ENCODE measurements around the gene FMR1NB. TPM values are rescaled to one million over a fixed set of nuclear protein-coding genes. Genes with fewer than 3 reads are reported as not detected.

The FMR1NB gene, protein sequence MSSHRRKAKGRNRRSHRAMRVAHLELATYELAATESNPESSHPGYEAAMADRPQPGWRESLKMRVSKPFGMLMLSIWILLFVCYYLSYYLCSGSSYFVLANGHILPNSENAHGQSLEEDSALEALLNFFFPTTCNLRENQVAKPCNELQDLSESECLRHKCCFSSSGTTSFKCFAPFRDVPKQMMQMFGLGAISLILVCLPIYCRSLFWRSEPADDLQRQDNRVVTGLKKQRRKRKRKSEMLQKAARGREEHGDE
- not detected in 5 replicates for total RNA-seq (2022; extraction: Qiagen RNA extraction)

DNA sequence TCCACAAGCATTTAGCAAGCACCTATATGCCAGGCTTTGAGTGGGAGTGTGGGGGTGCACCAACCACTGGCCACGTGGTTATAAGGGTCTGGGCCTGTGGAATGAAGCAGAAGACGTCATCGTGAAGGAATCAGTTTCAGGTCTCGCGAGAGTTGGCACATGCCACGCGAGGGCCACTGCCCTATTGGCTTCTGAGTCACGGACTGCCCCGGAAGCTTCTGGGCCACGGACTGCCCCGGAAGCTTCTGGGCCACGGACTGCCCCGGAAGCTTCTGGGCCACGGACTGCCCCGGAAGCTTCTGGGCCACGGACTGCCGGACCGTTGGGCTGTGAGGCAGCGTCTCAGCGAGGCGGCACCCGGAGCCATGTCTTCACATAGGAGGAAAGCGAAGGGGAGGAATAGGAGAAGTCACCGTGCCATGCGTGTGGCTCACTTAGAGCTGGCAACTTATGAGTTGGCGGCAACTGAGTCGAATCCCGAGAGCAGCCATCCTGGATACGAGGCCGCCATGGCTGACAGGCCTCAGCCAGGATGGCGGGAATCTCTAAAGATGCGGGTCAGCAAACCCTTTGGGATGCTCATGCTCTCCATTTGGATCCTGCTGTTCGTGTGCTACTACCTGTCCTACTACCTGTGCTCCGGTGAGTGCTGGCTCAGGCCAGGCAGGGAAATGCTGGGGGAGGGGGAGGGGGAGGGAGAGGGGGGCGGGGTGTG lies at the start of gene FMR1NB:
Gene FMR1NB (plus strand): TSS at position 300 of the 715 bp plus-strand sequence. CDS start 66 bp downstream, at position 366.

Other genes with a start within 250 kb of the FMR1NB start
- 17.1 to 22.9 TPM (median 21.3 TPM) in 5 replicates for gene FMR1, start 69.4 kb upstream of the FMR1NB start, total RNA-seq (2022; extraction: Qiagen RNA extraction)